DOHH2 (cell line): ENCODE results near the gene SV2B.
A peak's percentile ranks its signal among the peaks of the same experiment; 100 is the strongest.

Experiments used
- H3F3A ChIP-seq: fragments of 200-600 bp; sonication (generic), shearing (Covaris generic); 2 replicates; pipeline ENCODE4 v1.6.0; 2016; ENCODE audit warnings: antibody characterized with exemption, mild to moderate bottlenecking; ENCODE audit not compliant: control insufficient read depth, insufficient read depth
- H3K27ac ChIP-seq: fragments of 200-600 bp; sonication (generic); 2 replicates; pipeline ENCODE4 v1.5.1; 2014; ENCODE audit warnings: low read depth, mild to moderate bottlenecking, low read length, moderate library complexity
- H3K27me3 ChIP-seq: fragments of 200-600 bp; sonication (generic); 2 replicates; pipeline ENCODE4 v1.6.1; 2014; ENCODE audit warnings: mild to moderate bottlenecking, low read length, mixed read lengths; ENCODE audit not compliant: control insufficient read depth
- H3K36me3 ChIP-seq: fragments of 200-600 bp; sonication (generic); 2 replicates; pipeline ENCODE4 v1.6.1; 2014; ENCODE audit warnings: mild to moderate bottlenecking, low read length, moderate library complexity, mixed read lengths; ENCODE audit not compliant: control insufficient read depth
- H3K4me1 ChIP-seq: fragments of 200-600 bp; sonication (generic); 2 replicates; pipeline ENCODE4 v1.6.1; 2014; ENCODE audit warnings: mild to moderate bottlenecking, low read length, mixed read lengths; ENCODE audit not compliant: control insufficient read depth
- H3K4me2 ChIP-seq: fragments of 200-600 bp; sonication (generic); 2 replicates; pipeline ENCODE4 v1.6.0; 2014; ENCODE audit warnings: mild to moderate bottlenecking, low read length, moderate library complexity
- H3K4me3 ChIP-seq: fragments of 200-600 bp; sonication (generic); 2 replicates; pipeline ENCODE4 v1.5.1; 2014; ENCODE audit warnings: mild to moderate bottlenecking, low read length, mixed read lengths
- H3K79me2 ChIP-seq: fragments of 200-600 bp; sonication (generic); 2 replicates; pipeline ENCODE4 v1.6.1; 2014; ENCODE audit warnings: mild to moderate bottlenecking, low read length, mixed read lengths; ENCODE audit not compliant: control insufficient read depth
- H3K9me2 ChIP-seq: fragments of 200-600 bp; sonication (generic); replicated peaks from 2 replicates; pipeline ENCODE4 v1.6.1; 2014; ENCODE audit warnings: mild to moderate bottlenecking, low read length, mixed read lengths; ENCODE audit not compliant: control insufficient read depth
- H3K9me3 ChIP-seq: fragments of 200-600 bp; sonication (generic); 2 replicates; pipeline ENCODE4 v1.6.1; 2014; ENCODE audit warnings: antibody characterized with exemption, low read length, mixed read lengths; ENCODE audit not compliant: control insufficient read depth, insufficient read depth
- H4K20me1 ChIP-seq: fragments of 200-600 bp; sonication (generic); 2 replicates; pipeline ENCODE4 v1.6.0; 2014; ENCODE audit warnings: low read depth, mild to moderate bottlenecking, antibody characterized with exemption, low read length, moderate library complexity; ENCODE audit not compliant: control insufficient read depth, insufficient read depth
- EZH2phosphoT487 ChIP-seq: fragments of 200-600 bp; sonication (generic); IDR thresholded peaks from 2 replicates; pipeline ENCODE4 v1.6.1; 2017; ENCODE audit warnings: borderline replicate concordance, mild to moderate bottlenecking, antibody characterized with exemption, low read length, moderate library complexity, mixed read lengths
- TF ChIP-seq, protein P1 (sequence below): fragments of 200-600 bp; sonication (generic); IDR thresholded peaks from one replicate; pipeline ENCODE4 v1.5.1; 2014; ENCODE audit warnings: antibody characterized with exemption, mild to moderate bottlenecking, low read depth, low read length; ENCODE audit not compliant: poor library complexity, severe bottlenecking

The SV2B gene

DNA sequence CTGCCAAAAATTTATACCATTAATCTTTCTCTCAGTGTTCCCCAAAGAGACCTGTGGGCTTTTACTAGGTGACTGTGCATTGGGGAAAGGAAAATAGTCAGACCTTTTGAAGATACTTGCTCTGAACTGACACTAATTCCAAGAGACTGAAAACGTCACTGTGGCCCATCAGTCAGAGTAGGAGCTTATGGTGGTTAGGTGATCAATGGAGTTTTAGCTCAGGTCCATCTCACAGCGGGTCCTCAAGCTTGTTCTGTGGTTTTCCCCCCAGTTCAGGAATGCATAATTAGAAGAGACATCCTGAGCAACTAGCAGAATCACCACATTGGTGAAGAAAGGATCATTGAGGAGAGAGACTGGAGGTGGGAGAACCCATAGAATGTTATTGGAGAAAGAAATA lies 134.7 kb downstream of the SV2B start:
- no peaks in the 10 kb centered on the region for H3K36me3 ChIP-seq
- H3K9me3 ChIP-seq, result no peaks in the 10 kb centered on the region
- H3K9me2 ChIP-seq, result no peaks in the 10 kb centered on the region
- no peaks in the 10 kb centered on the region for H3K79me2 ChIP-seq
- no peaks in the 10 kb centered on the region for H3K4me1 ChIP-seq
- no peaks in the 10 kb centered on the region for H3F3A ChIP-seq
- peaks cover 13% of the 10 kb centered on the region for H3K27me3 ChIP-seq
- no peak overlapping the region for H3K27ac ChIP-seq
- H4K20me1 ChIP-seq, result no peaks in the 10 kb centered on the region
- H3K4me3 ChIP-seq, result no peak overlapping the region
- TF ChIP-seq, protein P1, sequence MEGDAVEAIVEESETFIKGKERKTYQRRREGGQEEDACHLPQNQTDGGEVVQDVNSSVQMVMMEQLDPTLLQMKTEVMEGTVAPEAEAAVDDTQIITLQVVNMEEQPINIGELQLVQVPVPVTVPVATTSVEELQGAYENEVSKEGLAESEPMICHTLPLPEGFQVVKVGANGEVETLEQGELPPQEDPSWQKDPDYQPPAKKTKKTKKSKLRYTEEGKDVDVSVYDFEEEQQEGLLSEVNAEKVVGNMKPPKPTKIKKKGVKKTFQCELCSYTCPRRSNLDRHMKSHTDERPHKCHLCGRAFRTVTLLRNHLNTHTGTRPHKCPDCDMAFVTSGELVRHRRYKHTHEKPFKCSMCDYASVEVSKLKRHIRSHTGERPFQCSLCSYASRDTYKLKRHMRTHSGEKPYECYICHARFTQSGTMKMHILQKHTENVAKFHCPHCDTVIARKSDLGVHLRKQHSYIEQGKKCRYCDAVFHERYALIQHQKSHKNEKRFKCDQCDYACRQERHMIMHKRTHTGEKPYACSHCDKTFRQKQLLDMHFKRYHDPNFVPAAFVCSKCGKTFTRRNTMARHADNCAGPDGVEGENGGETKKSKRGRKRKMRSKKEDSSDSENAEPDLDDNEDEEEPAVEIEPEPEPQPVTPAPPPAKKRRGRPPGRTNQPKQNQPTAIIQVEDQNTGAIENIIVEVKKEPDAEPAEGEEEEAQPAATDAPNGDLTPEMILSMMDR, result no peak
- no peak for TF ChIP-seq EZH2phosphoT487
- no peak overlapping the region for H3K4me2 ChIP-seq

DNA sequence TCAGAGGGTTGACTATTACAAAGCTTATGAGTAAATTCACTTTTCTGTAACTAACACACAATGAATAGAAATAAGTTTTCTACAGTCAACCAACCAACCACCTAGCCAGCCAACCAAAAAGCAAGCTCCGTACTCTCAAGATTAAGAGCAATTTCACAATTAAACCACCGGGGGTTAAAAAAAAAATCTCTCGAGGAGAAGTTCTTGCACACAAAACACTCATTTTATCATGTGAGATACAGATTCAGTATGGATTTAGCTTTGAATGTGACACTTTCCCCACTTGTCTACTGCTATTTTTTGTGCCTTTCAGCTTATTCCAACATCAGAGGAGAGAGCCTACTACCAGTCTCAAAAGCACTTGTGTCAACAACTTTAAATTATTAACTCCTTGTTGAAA lies 135.3 kb downstream of the SV2B start:
- Histone ChIP-seq H3K36me3 (no peaks in the 10 kb centered on the region), H3K9me2 (no peaks in the 10 kb centered on the region), H3K9me3 (no peaks in the 10 kb centered on the region), H3K27me3 (peaks cover 16% of the 10 kb centered on the region), H3K4me1 (no peaks in the 10 kb centered on the region), H3K79me2 (no peaks in the 10 kb centered on the region), H4K20me1 (no peaks in the 10 kb centered on the region), H3F3A (no peaks in the 10 kb centered on the region), H3K4me3 (no peak overlapping the region), H3K27ac (no peak overlapping the region), H3K4me2 (no peak overlapping the region)
- TF ChIP-seq EZH2phosphoT487, result no peak
- TF ChIP-seq, protein P1, result peak; percentile 13

DNA sequence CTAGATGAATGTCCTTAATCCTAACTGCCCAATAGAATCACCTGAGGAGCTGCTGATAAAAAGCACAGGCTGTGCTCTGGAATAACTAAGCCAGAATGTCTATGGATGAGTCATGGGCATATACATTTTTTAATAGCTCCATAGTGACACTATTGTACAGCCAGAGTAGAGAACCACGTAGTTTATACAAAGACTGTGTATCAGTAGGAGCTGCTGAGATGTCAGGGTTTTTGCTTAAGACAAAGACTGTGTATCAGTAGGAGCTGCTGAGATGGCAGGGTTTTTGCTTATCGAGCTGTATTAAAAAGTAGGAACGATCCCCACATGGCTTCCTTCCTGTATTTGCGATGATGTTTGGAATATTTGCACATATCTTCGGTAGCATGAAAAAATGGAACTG lies 137.4 kb downstream of the SV2B start:
- H3K27me3 ChIP-seq, result peaks cover 26% of the 10 kb centered on the region
- H4K20me1 ChIP-seq, result no peaks in the 10 kb centered on the region
- no peak overlapping the region for H3K4me2 ChIP-seq
- no peak overlapping the region for H3K27ac ChIP-seq
- no peaks in the 10 kb centered on the region for H3K36me3 ChIP-seq
- no peak overlapping the region for H3K4me3 ChIP-seq
- H3K79me2 ChIP-seq, result no peaks in the 10 kb centered on the region
- no peaks in the 10 kb centered on the region for H3F3A ChIP-seq
- no peaks in the 10 kb centered on the region for H3K4me1 ChIP-seq
- TF ChIP-seq, protein P1, result no peak
- TF ChIP-seq EZH2phosphoT487, result no peak
- H3K9me2 ChIP-seq, result no peaks in the 10 kb centered on the region
- no peaks in the 10 kb centered on the region for H3K9me3 ChIP-seq
